Nephron progenitor cell (in vitro differentiated cells): Measurements from ENCODE around the gene DNAJC22.

Experiments
- DNase-seq: peaks from one replicate; pipeline ENCODE4 v3.0.0; 2021
- H3K27ac Mint-ChIP-seq: 2 replicates; pipeline ENCODE4 v1.8.0; 2021; ENCODE audit warnings: mild to moderate bottlenecking, moderate library complexity, mixed read lengths
- H3K27me3 Mint-ChIP-seq: 2 replicates; pipeline ENCODE4 v1.8.0; 2021; ENCODE audit warnings: mild to moderate bottlenecking, low read depth, mixed read lengths; ENCODE audit not compliant: poor library complexity
- H3K36me3 Mint-ChIP-seq: 2 replicates; pipeline ENCODE4 v1.8.0; 2021; ENCODE audit warnings: low read depth, mixed read lengths
- H3K4me1 Mint-ChIP-seq: 2 replicates; pipeline ENCODE4 v1.8.0; 2021; ENCODE audit warnings: mixed read lengths
- H3K4me3 Mint-ChIP-seq: 2 replicates; pipeline ENCODE4 v1.8.0; 2021; ENCODE audit warnings: mild to moderate bottlenecking, moderate library complexity, mixed read lengths
- H3K9me3 Mint-ChIP-seq: 2 replicates; pipeline ENCODE4 v1.8.0; 2021; ENCODE audit warnings: mild to moderate bottlenecking, moderate library complexity, mixed read lengths
- CTCF ChIP-seq: fragments of 200-600 bp; sonication (generic); IDR thresholded peaks from 2 replicates; pipeline ENCODE4 v1.5.0; 2021; ENCODE audit warnings: antibody characterized with exemption

The DNAJC22 gene

GRCh38 chr12:49323524-49324097, 23.1 kb upstream of the DNAJC22 start:
- DNase-seq: no peak
- no peak for TF ChIP-seq CTCF

DNA sequence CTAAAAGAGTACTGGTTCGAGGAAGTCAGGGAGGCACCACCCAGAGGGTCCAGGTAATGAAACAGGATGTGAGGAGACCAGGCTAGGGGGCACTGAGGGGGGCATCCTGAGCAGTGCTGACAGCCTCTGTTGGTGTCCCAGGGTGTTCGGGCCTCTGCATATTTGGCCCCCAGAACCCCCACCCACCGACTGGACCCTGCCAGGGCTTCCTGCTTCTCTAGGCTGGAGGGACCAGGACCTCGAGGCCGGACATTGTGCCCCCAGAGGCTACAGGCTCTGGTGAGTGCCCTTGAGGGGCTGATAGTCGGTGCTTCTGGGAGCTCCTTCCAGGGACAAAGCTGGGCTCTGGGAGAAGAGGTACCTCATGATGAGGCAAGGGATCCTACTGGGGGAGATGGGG, 21.1 kb upstream of the DNAJC22 start:
- no peaks in the 10 kb centered on the region for H3K9me3 Mint-ChIP-seq
- no peak overlapping the region for H3K4me3 Mint-ChIP-seq
- H3K27me3 Mint-ChIP-seq: peaks cover 21% of the 10 kb centered on the region

More at GRCh38 chr12:49323524-49324097, 23.1 kb upstream of the DNAJC22 start:
- H3K27ac Mint-ChIP-seq: no peak overlapping the region
- peaks cover 18% of the 10 kb centered on the region for H3K36me3 Mint-ChIP-seq
- peak overlapping the region; percentile 99 for H3K4me3 Mint-ChIP-seq
- H3K4me1 Mint-ChIP-seq: peaks cover 25% of the 10 kb centered on the region
- H3K9me3 Mint-ChIP-seq: no peaks in the 10 kb centered on the region
- peaks cover 34% of the 10 kb centered on the region for H3K27me3 Mint-ChIP-seq

DNA sequence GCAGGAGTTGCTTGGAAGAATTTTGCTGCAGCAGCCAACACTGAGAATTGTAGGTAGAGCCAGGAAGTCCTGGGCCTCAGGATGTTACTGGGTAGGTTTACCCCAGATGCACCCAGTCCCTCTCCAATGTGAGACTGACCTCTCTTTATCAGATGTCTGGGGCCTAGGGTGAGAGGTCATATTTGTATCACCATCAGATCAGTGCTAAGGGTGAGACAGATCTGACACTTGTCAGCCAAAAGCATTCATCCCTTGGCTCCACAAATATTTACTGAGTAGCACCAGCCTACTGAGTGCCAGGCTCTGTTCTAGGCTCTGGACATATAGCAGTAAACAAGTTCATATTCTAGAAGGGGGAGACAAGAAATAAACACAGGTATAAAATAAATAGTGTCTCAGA, 19.3 kb upstream of the DNAJC22 start:
- H3K4me1 Mint-ChIP-seq: peaks cover 31% of the 10 kb centered on the region
- H3K27ac Mint-ChIP-seq: no peak overlapping the region
- no peak overlapping the region for H3K4me3 Mint-ChIP-seq
- no peak for DNase-seq
- no peaks in the 10 kb centered on the region for H3K9me3 Mint-ChIP-seq
- peaks cover 36% of the 10 kb centered on the region for H3K36me3 Mint-ChIP-seq
- peaks cover 13% of the 10 kb centered on the region for H3K27me3 Mint-ChIP-seq
- no peak for TF ChIP-seq CTCF

More for the DNA sequence above, 21.1 kb upstream of the DNAJC22 start:
- no peak for TF ChIP-seq CTCF
- Mint-ChIP-seq H3K36me3 (peaks cover 30% of the 10 kb centered on the region), H3K27ac (no peak overlapping the region), H3K4me1 (peaks cover 25% of the 10 kb centered on the region)
- no peak for DNase-seq

- Mint-ChIP-seq H3K36me3 (peaks cover 36% of the 10 kb centered on the region), H3K27ac (no peak overlapping the region), H3K4me3 (no peak overlapping the region), H3K4me1 (peaks cover 29% of the 10 kb centered on the region), H3K27me3 (peaks cover 17% of the 10 kb centered on the region), H3K9me3 (no peaks in the 10 kb centered on the region)
- DNase-seq: no peak
- TF ChIP-seq CTCF: no peak
These were observed 18.8 kb upstream of the DNAJC22 start for GRCh38 chr12:49327887-49328286.

GRCh38 chr12:49328816-49329215, 17.9 kb upstream of the DNAJC22 start:
- H3K27ac Mint-ChIP-seq: no peak overlapping the region
- no peaks in the 10 kb centered on the region for H3K9me3 Mint-ChIP-seq
- peaks cover 36% of the 10 kb centered on the region for H3K36me3 Mint-ChIP-seq
- no peak for TF ChIP-seq CTCF
- H3K27me3 Mint-ChIP-seq: peaks cover 24% of the 10 kb centered on the region
- no peak overlapping the region for H3K4me3 Mint-ChIP-seq
- H3K4me1 Mint-ChIP-seq: peaks cover 19% of the 10 kb centered on the region
- no peak for DNase-seq

DNA sequence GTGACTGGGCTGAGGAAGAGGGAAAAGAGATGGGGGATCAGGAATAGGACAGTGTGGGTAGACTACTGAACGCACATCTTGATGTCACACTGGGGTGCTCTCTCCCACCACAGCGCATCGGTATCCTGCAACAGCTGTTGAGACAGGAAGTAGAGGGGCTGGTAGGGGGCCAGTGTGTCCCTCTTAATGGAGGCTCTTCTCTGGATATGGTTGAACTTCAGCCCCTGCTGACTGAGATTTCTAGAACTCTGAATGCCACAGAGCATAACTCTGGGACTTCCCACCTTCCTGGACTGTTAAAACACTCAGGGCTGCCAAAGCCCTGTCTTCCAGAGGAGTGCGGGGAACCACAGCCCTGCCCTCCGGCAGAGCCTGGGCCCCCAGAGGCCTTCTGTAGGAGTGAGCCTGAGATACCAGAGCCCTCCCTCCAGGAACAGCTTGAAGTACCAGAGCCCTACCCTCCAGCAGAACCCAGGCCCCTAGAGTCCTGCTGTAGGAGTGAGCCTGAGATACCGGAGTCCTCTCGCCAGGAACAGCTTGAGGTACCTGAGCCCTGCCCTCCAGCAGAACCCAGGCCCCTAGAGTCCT, 16.6 kb upstream of the DNAJC22 start:
- DNase-seq: no peak
- Mint-ChIP-seq H3K27me3 (peaks cover 37% of the 10 kb centered on the region), H3K36me3 (peaks cover 36% of the 10 kb centered on the region), H3K9me3 (no peaks in the 10 kb centered on the region), H3K27ac (no peak overlapping the region), H3K4me3 (no peak overlapping the region), H3K4me1 (peaks cover 12% of the 10 kb centered on the region)
- TF ChIP-seq CTCF: no peak
